CD8-positive, alpha-beta memory T cell (primary cell): ENCODE measurements around the gene CYP27A1. TPM values are rescaled to one million over a fixed set of nuclear protein-coding genes. Genes with fewer than 3 reads are reported as not detected.

Source experiments
- CTCF ChIA-PET: fragments of 350-600 bp; sonication (Branson Sonifier 250); formaldehyde crosslinking; loops from one replicate; lab custom pipeline; 2021; ENCODE audit warnings: antibody characterized with exemption; lab: Charles Lee
- POLR2A ChIA-PET: fragments of 350-600 bp; sonication (Branson Sonifier 250); formaldehyde crosslinking; loops from one replicate; lab custom pipeline; 2021; ENCODE audit warnings: antibody characterized with exemption; lab: Charles Lee
- DNase-seq, 5 donors: peaks; one replicate each; pipeline versions ENCODE4 v3.0.0 to v3.0.0-alpha.2; 2020 to 2022; ENCODE audit warnings: mixed read lengths in 1 of 5
- H3K27ac ChIP-seq: one replicate; pipeline ENCODE4 v1.7.0; 2013; ENCODE audit warnings: low read depth, mild to moderate bottlenecking, low read length, moderate library complexity
- H3K27me3 ChIP-seq: 2 replicates; pipeline ENCODE4 v1.7.0; 2013; ENCODE audit warnings: low read length, mild to moderate bottlenecking; ENCODE audit not compliant: insufficient read depth, poor library complexity, severe bottlenecking
- H3K36me3 ChIP-seq: 2 replicates; pipeline ENCODE4 v1.7.0; 2013; ENCODE audit warnings: mild to moderate bottlenecking, low read length, moderate library complexity; ENCODE audit not compliant: insufficient read depth
- H3K4me1 ChIP-seq: 2 replicates; pipeline ENCODE4 v1.7.0; 2013; ENCODE audit warnings: mild to moderate bottlenecking, low read length, moderate library complexity; ENCODE audit not compliant: insufficient read depth
- H3K4me3 ChIP-seq: 2 replicates; pipeline ENCODE4 v1.7.0; 2013; ENCODE audit warnings: mild to moderate bottlenecking, low read length
- H3K9me3 ChIP-seq: 2 replicates; pipeline ENCODE4 v1.7.0; 2013; ENCODE audit warnings: mild to moderate bottlenecking, low read length
- H3K27ac Mint-ChIP-seq, 8 donors: one replicate each; pipeline ENCODE4 v1.8.0; 2020 to 2021; ENCODE audit warnings: mixed read lengths in 8 of 8, mild to moderate bottlenecking in 6 of 8, inconsistent platforms in 3 of 8, moderate library complexity in 3 of 8
- H3K27me3 Mint-ChIP-seq, 2 donors: one replicate each; pipeline ENCODE4 v1.8.0; 2020 to 2021; ENCODE audit warnings: mixed read lengths in 2 of 2, mild to moderate bottlenecking in 1 of 2, moderate library complexity in 1 of 2
- H3K36me3 Mint-ChIP-seq, 3 donors: one replicate each; pipeline ENCODE4 v1.8.0; 2020 to 2021; ENCODE audit warnings: mixed read lengths in 3 of 3, inconsistent platforms in 1 of 3, mild to moderate bottlenecking in 1 of 3
- H3K4me1 Mint-ChIP-seq, 3 donors: one replicate each; pipeline ENCODE4 v1.8.0; 2020 to 2021; ENCODE audit warnings: mixed read lengths in 3 of 3, inconsistent platforms in 1 of 3, mild to moderate bottlenecking in 1 of 3
- H3K4me3 Mint-ChIP-seq, 7 donors: one replicate each; pipeline ENCODE4 v1.8.0; 2020 to 2021; ENCODE audit warnings: mixed read lengths in 7 of 7, mild to moderate bottlenecking in 6 of 7, moderate library complexity in 4 of 7, inconsistent platforms in 2 of 7
- H3K9me3 Mint-ChIP-seq, 5 donors: one replicate each; pipeline ENCODE4 v1.8.0; 2020 to 2022; ENCODE audit warnings: mixed read lengths in 5 of 5, mild to moderate bottlenecking in 3 of 5, moderate library complexity in 2 of 5, inconsistent platforms in 1 of 5
- polyA plus RNA-seq: library from polyadenylated mRNA; unstranded; fragments of 300-500 nt; fragmentation: Illumina TruSeq; gene quantifications from one replicate; pipeline ENCODE4 v1.2.3, GENCODE V29; 2021
- total RNA-seq, 2 experiments: library from RNA; stranded (reverse); gene quantifications; one replicate each; pipeline ENCODE4 v1.2.3, GENCODE V29; 2021

Gene CYP27A1
- total and polyA plus RNA-seq, 3 experiments from 2014 or later = 1.2 TPM; not detected in 1

DNA sequence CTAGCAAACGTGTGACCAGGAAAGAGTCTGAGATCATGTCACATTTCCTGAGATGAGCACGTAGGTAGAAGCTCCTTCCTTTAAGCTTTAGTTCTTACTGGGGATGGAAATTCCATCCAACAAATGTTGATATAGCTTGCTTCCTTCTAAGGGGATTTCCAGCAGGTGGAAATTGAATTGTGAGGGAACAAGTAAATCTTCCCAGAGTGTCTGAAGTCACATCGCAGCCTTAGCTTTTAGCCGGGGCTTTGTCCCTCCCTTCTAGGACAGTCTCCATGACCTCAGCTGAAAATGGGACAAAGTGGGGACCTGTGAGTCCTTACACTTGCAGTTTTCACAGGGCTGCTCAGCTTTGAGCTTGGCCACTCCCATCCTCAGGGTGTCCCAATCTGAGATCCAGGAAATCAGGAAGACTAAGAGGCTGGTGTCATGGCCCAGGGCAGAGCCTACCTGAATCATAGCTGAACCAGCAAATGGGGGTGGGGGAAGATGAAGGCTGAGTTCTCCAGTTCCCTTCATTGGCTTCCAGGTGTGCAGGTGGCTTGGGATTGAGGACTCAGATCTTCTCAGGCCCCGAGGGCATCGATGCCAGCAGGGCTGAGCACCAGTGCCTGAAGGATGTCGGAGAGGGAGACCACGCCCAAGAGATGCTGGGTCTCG is 41.4 kb downstream of the CYP27A1 start:
- H3K36me3 ChIP-seq = no peaks in the 10 kb centered on the region
- Mint-ChIP-seq H3K27me3 (peaks cover 21 to 29% of the 10 kb centered on the region in 2 donors), H3K9me3 (no peaks in the 10 kb centered on the region), H3K27ac (no peak overlapping the region), H3K4me3 (no peak overlapping the region), H3K36me3 (no peaks in the 10 kb centered on the region), H3K4me1 (no peaks in the 10 kb centered on the region)
- no peak overlapping the region for H3K4me3 ChIP-seq
- no peaks in the 10 kb centered on the region for H3K9me3 ChIP-seq
- no peaks in the 10 kb centered on the region for H3K4me1 ChIP-seq
- POLR2A ChIA-PET = no interaction called here
- CTCF ChIA-PET = interaction anchor here (0.6 kb wide), 1 partner anchor 85 kb away, joined by 3 read pairs; no protein-coding TSS in a partner anchor
- no peak overlapping the region for H3K27ac ChIP-seq
- no peak for DNase-seq
- no peaks in the 10 kb centered on the region for H3K27me3 ChIP-seq

DNA sequence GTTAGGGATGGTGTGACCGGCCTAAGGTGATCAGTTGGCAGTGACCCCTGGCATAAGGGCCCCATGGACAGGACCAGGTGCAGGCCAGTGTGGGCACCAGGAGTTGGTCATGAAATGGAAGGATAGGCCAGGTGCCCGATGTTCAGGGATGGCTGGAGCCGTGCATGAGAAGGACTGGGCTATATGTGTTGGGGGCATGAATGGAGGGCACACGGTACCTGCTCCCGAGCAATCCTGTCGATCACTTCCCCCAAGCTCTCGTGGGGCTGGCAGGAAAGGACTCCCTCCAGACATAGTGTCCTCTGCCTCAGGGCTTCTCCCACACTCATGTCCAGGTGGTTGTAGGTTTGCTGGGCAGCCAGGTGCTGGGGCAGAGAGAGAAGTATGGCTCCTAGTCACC is 42.1 kb downstream of the CYP27A1 start:
- no peak for DNase-seq
- H3K27me3 Mint-ChIP-seq = peaks cover 23 to 35% of the 10 kb centered on the region in 2 donors
- Histone ChIP-seq H3K36me3 (no peaks in the 10 kb centered on the region), H3K4me3 (no peak overlapping the region), H3K4me1 (no peaks in the 10 kb centered on the region), H3K27me3 (no peaks in the 10 kb centered on the region), H3K27ac (no peak overlapping the region), H3K9me3 (no peaks in the 10 kb centered on the region)
- ChIA-PET POLR2A (no interaction called here), CTCF (no interaction called here)
- no peak overlapping the region for H3K27ac Mint-ChIP-seq
- no peak overlapping the region for H3K4me3 Mint-ChIP-seq
- no peaks in the 10 kb centered on the region for H3K36me3 Mint-ChIP-seq
- no peaks in the 10 kb centered on the region for H3K9me3 Mint-ChIP-seq
- no peaks in the 10 kb centered on the region for H3K4me1 Mint-ChIP-seq

DNA sequence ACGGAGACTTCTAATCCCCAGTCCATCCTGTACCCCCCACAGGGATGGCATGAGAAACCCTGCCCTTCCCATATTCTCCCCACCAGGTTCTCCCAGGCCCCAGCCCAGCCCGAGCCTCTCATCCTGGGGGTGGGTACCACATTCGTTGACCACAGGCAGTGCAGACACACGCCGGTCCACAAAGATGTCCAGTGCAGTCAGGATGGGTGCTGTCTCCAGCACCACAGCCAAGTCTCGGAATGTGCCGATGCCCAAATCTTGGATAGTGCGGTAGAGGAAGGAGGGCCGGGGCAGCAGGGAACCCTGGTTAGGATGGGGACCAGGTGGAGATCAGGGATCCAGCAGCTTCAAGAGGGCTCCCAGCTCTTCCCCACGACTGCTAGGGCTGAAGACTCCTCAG is 44.8 kb downstream of the CYP27A1 start:
- Mint-ChIP-seq H3K9me3 (peaks cover 0 to 2% (median 0%) of the 10 kb centered on the region in 5 donors), H3K27me3 (peaks cover 26 to 39% of the 10 kb centered on the region in 2 donors), H3K4me3 (no peak overlapping the region), H3K27ac (no peak overlapping the region), H3K36me3 (no peaks in the 10 kb centered on the region), H3K4me1 (no peaks in the 10 kb centered on the region)
- Histone ChIP-seq H3K4me3 (no peak overlapping the region), H3K36me3 (no peaks in the 10 kb centered on the region), H3K27me3 (no peaks in the 10 kb centered on the region), H3K9me3 (no peaks in the 10 kb centered on the region), H3K4me1 (no peaks in the 10 kb centered on the region), H3K27ac (no peak overlapping the region)
- ChIA-PET POLR2A (no interaction called here), CTCF (no interaction called here)
- DNase-seq = no peak

DNA sequence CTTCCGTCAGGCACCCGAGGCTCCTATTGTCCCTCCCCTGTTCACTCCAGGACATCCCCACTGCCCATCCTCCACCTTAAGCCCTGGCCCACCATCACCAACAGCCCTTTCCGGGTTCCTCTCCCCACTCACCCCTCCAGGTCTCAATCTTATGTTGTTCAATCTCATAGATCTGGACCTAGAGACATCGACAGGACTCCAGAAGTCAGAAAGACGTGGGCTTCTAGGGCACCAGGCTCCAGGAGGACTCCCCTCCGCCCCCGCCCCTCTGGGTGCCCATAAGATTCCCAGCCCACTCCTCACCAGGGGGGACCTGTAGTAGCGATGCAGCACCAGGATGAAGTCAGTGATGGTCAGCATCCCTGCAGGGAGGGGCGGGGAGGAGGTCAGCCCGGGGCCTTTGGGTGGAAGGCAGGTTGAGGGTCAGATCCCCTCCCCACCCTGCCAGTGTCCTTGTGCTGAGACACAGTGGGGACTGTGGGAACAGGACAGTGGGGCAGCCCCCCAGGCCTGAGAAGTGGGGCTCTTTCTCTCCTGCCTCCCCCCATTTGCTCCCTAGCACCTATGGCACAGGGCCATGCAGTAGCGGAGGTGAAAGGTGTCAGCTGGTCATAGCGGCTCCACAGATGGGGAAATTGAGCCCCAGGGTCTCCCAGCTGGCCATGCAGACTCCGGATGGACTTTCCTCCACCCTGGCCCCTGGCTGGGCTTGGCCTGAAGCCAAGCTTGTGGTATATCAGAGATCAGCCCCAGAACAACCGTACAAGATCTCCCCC is 45.9 kb downstream of the CYP27A1 start:
- Histone ChIP-seq H3K4me3 (no peak overlapping the region), H3K9me3 (no peaks in the 10 kb centered on the region), H3K36me3 (no peaks in the 10 kb centered on the region), H3K27ac (no peak overlapping the region), H3K4me1 (no peaks in the 10 kb centered on the region), H3K27me3 (peaks cover under 1% of the 10 kb centered on the region)
- Mint-ChIP-seq H3K36me3 (no peaks in the 10 kb centered on the region), H3K27ac (no peak overlapping the region), H3K4me3 (no peak overlapping the region), H3K4me1 (no peaks in the 10 kb centered on the region), H3K9me3 (peaks cover 0 to 2% (median 0%) of the 10 kb centered on the region in 5 donors), H3K27me3 (peaks cover 28 to 48% of the 10 kb centered on the region in 2 donors)
- ChIA-PET POLR2A (no interaction called here), CTCF (no interaction called here)
- no peak for DNase-seq

DNA sequence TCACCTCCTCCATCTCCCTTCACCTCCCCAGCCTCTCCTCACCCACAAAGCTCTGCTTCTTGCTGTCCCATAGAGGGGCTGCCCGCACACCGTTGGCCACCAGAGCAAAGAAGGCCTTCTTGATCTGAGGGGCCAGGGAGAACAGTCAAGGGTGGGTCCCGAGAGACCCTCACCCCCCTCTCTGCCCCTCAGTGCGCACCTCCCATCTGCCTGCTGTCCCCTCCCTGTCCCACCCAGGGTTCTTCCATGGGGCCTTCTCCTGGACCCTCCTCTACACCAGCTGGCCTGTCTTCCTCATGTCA is 46.5 kb downstream of the CYP27A1 start:
- POLR2A ChIA-PET = no interaction called here

DNA sequence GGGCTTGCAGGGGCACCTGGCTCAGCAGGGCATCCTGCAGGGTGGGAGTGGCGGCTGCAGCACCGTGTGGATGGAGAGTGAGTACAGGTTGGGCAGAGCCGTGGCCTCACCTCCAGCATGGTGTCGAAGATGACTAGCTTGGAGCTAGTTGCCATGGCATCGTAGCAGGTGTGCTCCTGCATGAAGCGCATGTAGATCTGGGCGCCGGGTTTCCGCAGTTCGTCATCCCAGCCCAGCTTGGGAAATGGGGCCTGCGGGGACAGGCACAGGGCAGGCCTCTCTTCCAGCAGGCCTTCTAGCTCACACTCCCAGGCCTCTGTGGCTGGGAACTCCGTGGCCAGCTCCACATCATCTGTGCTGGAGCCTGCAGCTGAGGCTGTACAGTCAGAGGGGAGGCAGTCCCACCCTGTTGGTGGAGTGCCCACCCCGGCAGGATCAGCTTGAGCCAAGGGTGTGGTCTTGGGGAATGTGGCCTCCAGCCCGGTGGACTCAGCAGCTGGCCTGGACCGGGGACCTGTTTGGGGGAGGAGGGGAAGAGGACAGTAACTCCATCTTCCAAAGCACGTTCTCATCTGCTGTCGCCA is 48.0 kb downstream of the CYP27A1 start:
- Histone ChIP-seq H3K4me1 (no peaks in the 10 kb centered on the region), H3K27me3 (peaks cover 4% of the 10 kb centered on the region), H3K9me3 (no peaks in the 10 kb centered on the region), H3K36me3 (no peaks in the 10 kb centered on the region), H3K27ac (no peak overlapping the region), H3K4me3 (no peak overlapping the region)
- DNase-seq = no peak
- H3K27me3 Mint-ChIP-seq = peaks cover 36 to 66% of the 10 kb centered on the region in 2 donors
- no peak overlapping the region for H3K27ac Mint-ChIP-seq
- ChIA-PET CTCF (interaction anchor here (0.9 kb wide), 1 partner anchor 13 kb away, joined by 3 read pairs; no protein-coding TSS in a partner anchor), POLR2A (no interaction called here)
- H3K4me1 Mint-ChIP-seq = no peaks in the 10 kb centered on the region
- H3K36me3 Mint-ChIP-seq = no peaks in the 10 kb centered on the region
- H3K4me3 Mint-ChIP-seq = no peak overlapping the region
- peaks cover 0 to 2% (median 0%) of the 10 kb centered on the region in 5 donors for H3K9me3 Mint-ChIP-seq

More for the DNA sequence above, 46.5 kb downstream of the CYP27A1 start:
- Histone ChIP-seq H3K27ac (no peak overlapping the region), H3K4me1 (no peaks in the 10 kb centered on the region), H3K36me3 (no peaks in the 10 kb centered on the region), H3K27me3 (peaks cover 4% of the 10 kb centered on the region), H3K4me3 (no peak overlapping the region), H3K9me3 (no peaks in the 10 kb centered on the region)
- peaks cover 0 to 2% (median 0%) of the 10 kb centered on the region in 5 donors for H3K9me3 Mint-ChIP-seq
- H3K27ac Mint-ChIP-seq = no peak overlapping the region
- peaks cover 32 to 54% of the 10 kb centered on the region in 2 donors for H3K27me3 Mint-ChIP-seq
- no peaks in the 10 kb centered on the region for H3K4me1 Mint-ChIP-seq
- CTCF ChIA-PET = no interaction called here
- no peaks in the 10 kb centered on the region for H3K36me3 Mint-ChIP-seq
- H3K4me3 Mint-ChIP-seq = no peak overlapping the region
- DNase-seq = no peak

DNA sequence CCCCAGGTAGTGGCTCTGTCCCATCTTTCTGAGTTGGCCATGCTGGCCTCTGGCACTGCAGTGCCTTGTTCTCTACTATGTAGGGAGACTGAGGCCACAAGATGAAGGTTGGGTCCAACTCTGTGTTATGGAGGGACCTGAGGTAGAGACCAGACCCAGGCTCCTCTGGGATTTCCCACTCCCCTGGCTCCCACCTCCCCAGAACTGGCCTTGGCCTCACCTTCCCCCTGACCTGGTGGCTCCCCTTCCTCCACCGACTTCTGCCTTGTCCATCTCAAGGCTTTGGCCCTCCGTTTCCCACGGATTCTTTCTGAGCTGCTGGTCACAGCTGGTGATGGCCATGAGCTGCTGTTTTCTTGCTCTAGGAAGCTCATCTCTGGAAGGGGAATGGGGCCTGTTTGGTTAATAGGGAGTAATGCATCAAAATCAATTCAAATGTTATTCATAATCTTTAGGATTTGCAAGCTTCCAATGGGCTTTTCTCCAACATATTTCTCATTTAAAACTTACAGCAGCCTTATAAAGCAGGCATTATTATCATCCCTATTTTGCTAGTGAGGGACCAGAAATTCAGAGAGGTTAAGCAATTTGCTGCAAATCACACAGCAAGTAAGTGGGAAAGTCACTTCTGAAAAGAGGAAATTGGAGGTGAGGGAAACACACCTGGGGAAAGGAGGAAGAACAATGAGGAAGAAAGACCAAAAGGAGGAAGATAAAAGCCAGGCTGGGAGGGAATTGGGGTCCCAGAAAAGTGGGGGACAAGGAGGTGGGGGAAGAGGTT is 48.8 kb downstream of the CYP27A1 start:
- Mint-ChIP-seq H3K9me3 (peaks cover 0 to 2% (median 0%) of the 10 kb centered on the region in 5 donors), H3K36me3 (no peaks in the 10 kb centered on the region), H3K27me3 (peaks cover 33 to 71% of the 10 kb centered on the region in 2 donors), H3K4me1 (no peaks in the 10 kb centered on the region), H3K27ac (no peak overlapping the region), H3K4me3 (no peak overlapping the region)
- Histone ChIP-seq H3K27ac (no peak overlapping the region), H3K4me3 (no peak overlapping the region), H3K4me1 (no peaks in the 10 kb centered on the region), H3K9me3 (no peaks in the 10 kb centered on the region), H3K36me3 (no peaks in the 10 kb centered on the region), H3K27me3 (peaks cover 4% of the 10 kb centered on the region)
- no peak for DNase-seq
- CTCF ChIA-PET = no interaction called here
- POLR2A ChIA-PET = no interaction called here
